ENCODE data around the gene CATSPERD.

GRCh38 chr19:5682107-5682482, 38.3 kb upstream of the CATSPERD start:
- TF ChIP-seq CTCF (IDR thresholded peaks at IDR 0.05) (no peak), EP300 (IDR thresholded peaks at IDR 0.05) (no peak)

Data from gastroesophageal sphincter (tissue), 3 donors.